Measurements from ENCODE around the gene HECTD4. TPM values are rescaled to one million over a fixed set of nuclear protein-coding genes. Genes with fewer than 3 reads are reported as not detected.

HECTD4 gene
- total RNA-seq, 1 experiment from 2014 or later = 30.0 TPM

DNA sequence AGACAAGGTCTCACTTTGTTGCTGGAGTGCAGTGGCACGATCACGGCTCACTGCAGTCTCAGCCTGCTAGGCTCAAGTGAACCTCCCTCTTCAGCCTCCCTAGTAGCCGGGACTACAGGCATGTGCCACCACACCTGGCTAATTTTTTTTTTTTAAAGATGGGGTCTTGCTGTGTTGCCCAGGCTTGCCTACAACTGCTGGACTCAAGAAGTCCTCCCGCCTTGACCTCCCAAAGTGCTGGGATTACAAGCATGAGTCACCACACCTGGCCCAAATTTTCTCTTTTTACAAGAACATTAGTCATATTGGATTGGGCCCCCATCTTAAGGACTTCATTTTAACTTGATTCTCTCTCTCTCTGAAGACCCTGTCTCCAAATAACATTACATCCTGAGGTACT, 7.0 kb upstream of the HECTD4 start:
- DNase-seq = no peak
- H3K27ac Mint-ChIP-seq = no peak overlapping the region

More for the DNA sequence above, 7.0 kb upstream of the HECTD4 start:
- peaks cover 5 to 12% of the 10 kb centered on the region in 2 experiments for H3K4me1 Mint-ChIP-seq
- no peak overlapping the region for H3K27ac ChIP-seq (ENCODE audit: insufficient read length, low read depth, low read length)
- H3K4me3 Mint-ChIP-seq = no peak overlapping the region; a peak in 1 of 5 replicates
- no peak overlapping the region for H2BK15ac ChIP-seq (ENCODE audit: low read depth, low read length)
- no peaks in the 10 kb centered on the region for H4K20me1 ChIP-seq (ENCODE audit: control insufficient read depth, insufficient read depth, insufficient read length)
- H3K4ac ChIP-seq (ENCODE audit: low read depth, low read length) = no peak overlapping the region
- peaks cover 6% of the 10 kb centered on the region for H3K27me3 Mint-ChIP-seq (ENCODE audit: low read depth)
- no peaks in the 10 kb centered on the region for H3K4me1 ChIP-seq (ENCODE audit: insufficient read depth, low read length)
- WGBS (ENCODE audit: extremely low coverage, insufficient read length, low lambda C conversion rate) = no CpG with 5 or more reads among the region's 4 CpGs
- H3K79me2 ChIP-seq (ENCODE audit: insufficient read depth, low read length) = no peaks in the 10 kb centered on the region
- no peak overlapping the region for H3T11ph ChIP-seq (ENCODE audit: low read length)
- H3K23me2 ChIP-seq (ENCODE audit: insufficient read length, low read depth, low read length, poor library complexity, severe bottlenecking) = no peaks in the 10 kb centered on the region
- H3K4me2 ChIP-seq (ENCODE audit: insufficient read depth, insufficient read length, low read length) = no peak overlapping the region
- H3K27me3 ChIP-seq (ENCODE audit: insufficient read depth, low read length) = no peaks in the 10 kb centered on the region
- no peak overlapping the region for H2AK5ac ChIP-seq (ENCODE audit: insufficient read length, low read length)
- H2BK12ac ChIP-seq (ENCODE audit: insufficient read length, low read depth, low read length) = no peak overlapping the region
- H2BK20ac ChIP-seq (ENCODE audit: low read depth, low read length, poor library complexity, severe bottlenecking) = no peak overlapping the region
- H4K5ac ChIP-seq (ENCODE audit: insufficient read length, low read depth, low read length) = no peak overlapping the region
- H4K8ac ChIP-seq (replicated peaks; ENCODE audit: insufficient read length, low read depth, low read length) = no peak overlapping the region
- no peaks in the 10 kb centered on the region; a peak in 2 of 5 replicates for H3K9me3 Mint-ChIP-seq
- H3K18ac ChIP-seq (ENCODE audit: insufficient read length, low read depth, low read length) = no peak overlapping the region
- H2AFZ ChIP-seq (ENCODE audit: low read length) = no peak overlapping the region
- H3K36me3 Mint-ChIP-seq (ENCODE audit: insufficient read depth in 1 of 3, low read depth in 3 of 3) = no peaks in the 10 kb centered on the region
- no peaks in the 10 kb centered on the region for H3K9me3 ChIP-seq (ENCODE audit: control insufficient read depth, low read depth, low read length)
- no peak overlapping the region for H4K91ac ChIP-seq (ENCODE audit: insufficient read length, low read depth, low read length)
- H2BK5ac ChIP-seq (ENCODE audit: insufficient read length, low read length) = no peak overlapping the region
- H3K79me1 ChIP-seq (ENCODE audit: insufficient read depth, low read depth, low read length, poor library complexity, severe bottlenecking) = no peaks in the 10 kb centered on the region
- TF ChIP-seq CTCF (conservative IDR thresholded peaks at IDR 0.05) = no peak
- H2BK120ac ChIP-seq (ENCODE audit: low read depth, low read length, poor library complexity, severe bottlenecking) = no peak overlapping the region
- no peak overlapping the region for H3K56ac ChIP-seq (ENCODE audit: insufficient read length, low read depth, low read length)
- no peak overlapping the region for H3K14ac ChIP-seq (ENCODE audit: insufficient read depth, low read length)
- no peak overlapping the region for H3K9ac ChIP-seq (ENCODE audit: extremely low read depth, insufficient read length, low read length)
- H3K23ac ChIP-seq (ENCODE audit: insufficient read length, low read depth, low read length) = no peak overlapping the region

Data from H9 (cell line).